Measurements from ENCODE around the gene NRXN3. TPM values are rescaled to one million over a fixed set of nuclear protein-coding genes. Genes with fewer than 3 reads are reported as not detected.

NRXN3 gene
- total RNA-seq, 4 donors from 2014 or later = 0.19 to 1.4 (median 0.40) TPM

- no peak for DNase-seq (ENCODE audit: low spot score)
- TF ChIP-seq CTCF (IDR thresholded peaks at IDR 0.05) = no peak
- no peak for ATAC-seq (ENCODE audit: low FRiP score)
Observed at GRCh38 chr14:79464468-79464867, 1294.3 kb downstream of the NRXN3 start.

- ATAC-seq (ENCODE audit: low FRiP score) (no peak), DNase-seq (ENCODE audit: low spot score) (no peak)
- TF ChIP-seq CTCF (IDR thresholded peaks at IDR 0.05) = no peak
Observed at GRCh38 chr14:79465651-79466050, 1295.5 kb downstream of the NRXN3 start.

- DNase-seq (ENCODE audit: low spot score) = no peak
- TF ChIP-seq CTCF (IDR thresholded peaks at IDR 0.05) = no peak
- ATAC-seq (ENCODE audit: low FRiP score) = no peak
Observed at GRCh38 chr14:79466938-79467527, 1296.9 kb downstream of the NRXN3 start.

- no peak for TF ChIP-seq CTCF (IDR thresholded peaks at IDR 0.05)
- DNase-seq (ENCODE audit: low spot score) = no peak
- no peak for ATAC-seq (ENCODE audit: low FRiP score)
Observed at GRCh38 chr14:79467835-79468234, 1297.7 kb downstream of the NRXN3 start.

- ATAC-seq (ENCODE audit: low FRiP score) (no peak), DNase-seq (ENCODE audit: low spot score) (no peak)
- TF ChIP-seq CTCF (IDR thresholded peaks at IDR 0.05) = no peak
Observed at GRCh38 chr14:79468486-79468885, 1298.3 kb downstream of the NRXN3 start.

- ATAC-seq (ENCODE audit: low FRiP score) (no peak), DNase-seq (ENCODE audit: low spot score) (no peak)
- no peak for TF ChIP-seq CTCF (IDR thresholded peaks at IDR 0.05)
Observed at GRCh38 chr14:79473651-79474050, 1303.5 kb downstream of the NRXN3 start.

- DNase-seq (ENCODE audit: low spot score) = no peak
- no peak for ATAC-seq (ENCODE audit: low FRiP score)
- TF ChIP-seq CTCF (IDR thresholded peaks at IDR 0.05) = no peak
Observed at GRCh38 chr14:79475887-79476532, 1305.8 kb downstream of the NRXN3 start.

Measured in omental fat pad (tissue), 4 donors.